HepG2 (cell line): ENCODE results near the gene SAXO1. TPM values are rescaled to one million over a fixed set of nuclear protein-coding genes. Genes with fewer than 3 reads are reported as not detected.

Experiments
- BRF2 ChIP-seq: sonication (generic); formaldehyde crosslinking; IDR thresholded peaks from 2 replicates; pipeline ENCODE4 v1.8.1; 2022; ENCODE audit warnings: mild to moderate bottlenecking, missing genetic modification reagents
- CCDC6 ChIP-seq: sonication (generic); formaldehyde crosslinking; IDR thresholded peaks from 2 replicates; pipeline ENCODE4 v1.8.1; 2022; ENCODE audit warnings: mild to moderate bottlenecking, missing genetic modification reagents, moderate library complexity
- FOXA1 ChIP-seq, 2 experiments: fragments of 450-650 bp in 1 of 2; sonication (generic) in 1 of 2; formaldehyde crosslinking in 1 of 2; IDR thresholded peaks; 2 replicates each; pipeline versions ENCODE4 v1.4.0 to v1.6.1; 2016 to 2020; ENCODE audit warnings: missing genetic modification reagents in 1 of 2
- FOXO1 ChIP-seq: sonication (generic); formaldehyde crosslinking; IDR thresholded peaks from 2 replicates; pipeline ENCODE4 v1.4.0; 2020; ENCODE audit warnings: missing genetic modification reagents
- HNF1A ChIP-seq, 2 experiments: sonication (generic) in 1 of 2; formaldehyde crosslinking in 1 of 2; IDR thresholded peaks; 2 replicates each; pipeline versions ENCODE4 v1.4.0 to v1.6.1; 2016 to 2020; ENCODE audit warnings: borderline replicate concordance in 1 of 2, low read depth in 1 of 2, mild to moderate bottlenecking in 1 of 2, missing genetic modification reagents in 1 of 2
- IRF9 ChIP-seq: sonication (generic); formaldehyde crosslinking; IDR thresholded peaks from 2 replicates; pipeline ENCODE4 v1.8.0; 2022; ENCODE audit warnings: missing genetic modification reagents, mild to moderate bottlenecking, borderline replicate concordance
- KLF16 ChIP-seq, 2 experiments: sonication (generic) in 1 of 2; formaldehyde crosslinking in 1 of 2; IDR thresholded peaks; 2 replicates each; pipeline versions ENCODE4 v1.6.1 to v1.8.0; 2016 to 2023; ENCODE audit warnings: missing genetic modification reagents in 2 of 2, missing compliant biosample characterization in 1 of 2
- KLF6 ChIP-seq: IDR thresholded peaks from 2 replicates; pipeline ENCODE4 v1.8.0; 2016; ENCODE audit warnings: missing biosample characterization, missing genetic modification reagents
- RXRA ChIP-seq: sonication (generic); formaldehyde crosslinking; IDR thresholded peaks from 2 replicates; pipeline ENCODE4 v1.5.1; 2020; ENCODE audit warnings: missing genetic modification reagents
- RXRB ChIP-seq: IDR thresholded peaks from 2 replicates; pipeline ENCODE4 v1.6.1; 2016; ENCODE audit warnings: borderline replicate concordance, missing genetic modification reagents, missing compliant biosample characterization
- TOE1 ChIP-seq: sonication (generic); formaldehyde crosslinking; IDR thresholded peaks from 2 replicates; pipeline ENCODE4 v1.4.0; 2020; ENCODE audit warnings: mild to moderate bottlenecking, missing genetic modification reagents
- TP53 ChIP-seq: sonication (generic); formaldehyde crosslinking; conservative IDR thresholded peaks from 2 replicates; pipeline ENCODE4 v1.4.0; 2020; ENCODE audit warnings: missing genetic modification reagents
- TRIM24 ChIP-seq: sonication (generic); formaldehyde crosslinking; IDR thresholded peaks from 2 replicates; pipeline ENCODE4 v1.8.0; 2022; ENCODE audit warnings: mild to moderate bottlenecking, missing genetic modification reagents
- ZMAT3 ChIP-seq: sonication (generic); formaldehyde crosslinking; conservative IDR thresholded peaks from 2 replicates; pipeline ENCODE4 v1.7.0; 2021; ENCODE audit warnings: missing genetic modification reagents
- ZNF12 ChIP-seq: sonication (generic); formaldehyde crosslinking; IDR thresholded peaks from 2 replicates; pipeline ENCODE4 v1.5.0; 2020; ENCODE audit warnings: missing genetic modification reagents
- ZNF136 ChIP-seq: sonication (generic); formaldehyde crosslinking; IDR thresholded peaks from 2 replicates; pipeline ENCODE4 v1.8.1; 2022; ENCODE audit warnings: low read depth, mild to moderate bottlenecking, moderate library complexity, missing genetic modification reagents
- ZNF337 ChIP-seq: sonication (generic); formaldehyde crosslinking; IDR thresholded peaks from 2 replicates; pipeline ENCODE4 v1.5.1; 2020; ENCODE audit warnings: missing genetic modification reagents, low read depth, mild to moderate bottlenecking, borderline replicate concordance
- ZNF430 ChIP-seq: sonication (generic); formaldehyde crosslinking; IDR thresholded peaks from 2 replicates; pipeline ENCODE4 v1.9.0; 2021; ENCODE audit warnings: mild to moderate bottlenecking, missing genetic modification reagents
- ZNF44 ChIP-seq: sonication (generic); formaldehyde crosslinking; IDR thresholded peaks from 2 replicates; pipeline ENCODE4 v1.5.1; 2020; ENCODE audit warnings: mild to moderate bottlenecking, missing genetic modification reagents
- ZNF589 ChIP-seq: sonication (generic); formaldehyde crosslinking; conservative IDR thresholded peaks from 2 replicates; pipeline ENCODE4 v1.8.0; 2022; ENCODE audit warnings: mild to moderate bottlenecking, moderate library complexity, missing genetic modification reagents
- polyA plus RNA-seq, 8 experiments: library from polyadenylated mRNA; depleted of rRNA in 3 of 8; stranded (reverse) in 7 of 8; unstranded in 1 of 8; fragments of >200 nt; fragmentation: Illumina TruSeq in 4 of 8; extraction: Trizol in 4 of 8; gene quantifications; 2 replicates each; pipeline versions ENCODE4 v1.2.1 to v1.2.3, GENCODE V29; 2011 to 2016; ENCODE audit warnings: low read depth in 4 of 8, missing spikeins in 1 of 8, mixed read lengths in 1 of 8; ENCODE audit not compliant: insufficient read depth in 1 of 8
- total RNA-seq, 5 experiments: library from RNA; depleted of rRNA; stranded (reverse); fragments of >200 nt; fragmentation: Illumina TruSeq; extraction: Trizol; gene quantifications; 2 replicates each; pipeline ENCODE4 v1.2.3, GENCODE V29; 2016; ENCODE audit warnings: low read depth in 1 of 5

The SAXO1 gene
- total and polyA plus RNA-seq, 2 of the 13 experiments (the other 11 are each of a cell fraction or from before 2014, with no cell fraction given) = not detected

- TF ChIP-seq HNF1A (IDR thresholded peaks at IDR 0.05; ENCODE audit: low read depth) = no peak
- peak; percentile 85; the same call in 1 of the 2 replicates for TF ChIP-seq HNF1A (CRISPR knock-in tag; IDR thresholded peaks at IDR 0.05; ENCODE audit: borderline replicate concordance)
- peak; percentile 74; the same call in 1 of the 2 replicates for TF ChIP-seq ZNF136 (CRISPR knock-in tag)
- peak; percentile 72; the same call in 1 of the 2 replicates for TF ChIP-seq RXRA (CRISPR knock-in tag)
- peak; percentile 79; the same call in 1 of the 2 replicates for TF ChIP-seq BRF2 (CRISPR knock-in tag)
- TF ChIP-seq TP53 (CRISPR knock-in tag) = no peak
- TF ChIP-seq ZNF44 (CRISPR knock-in tag) = peak; percentile 41; the same call in 1 of the 2 replicates
- peak; percentile 87; the same call in 1 of the 2 replicates for TF ChIP-seq KLF6 (CRISPR knock-in tag)
- no peak for TF ChIP-seq TRIM24
- TF ChIP-seq CCDC6 (CRISPR knock-in tag) = peak; percentile 87; the same call in 1 of the 2 replicates
- TF ChIP-seq ZMAT3 = peak; percentile 71
- peak; percentile 81 for TF ChIP-seq ZNF589 (CRISPR knock-in tag)
- TF ChIP-seq KLF16 (CRISPR knock-in tag; IDR thresholded peaks at IDR 0.05) = peak in 1 of 2 experiments; percentile 61; a peak in 2 of 4 replicates
- TF ChIP-seq FOXO1 (CRISPR knock-in tag) = no peak
- no peak for TF ChIP-seq FOXA1 (IDR thresholded peaks at IDR 0.05)
- TF ChIP-seq FOXA1 (CRISPR knock-in tag; IDR thresholded peaks at IDR 0.05) = peak; percentile 34; the same call in 1 of the 2 replicates
- 0 out of 2 replicates have a peak, but pooled peaks have one; percentile 38 for TF ChIP-seq ZNF12
- TF ChIP-seq ZNF430 (CRISPR knock-in tag) = peak; percentile 95
- peak; percentile 72 for TF ChIP-seq RXRB
- TF ChIP-seq ZNF337 (CRISPR knock-in tag) = peak; percentile 76; the same call in 1 of the 2 replicates
- TF ChIP-seq TOE1 (CRISPR knock-in tag) = 0 out of 2 replicates have a peak, but pooled peaks have one; percentile 86
- peak; percentile 80 for TF ChIP-seq IRF9 (CRISPR knock-in tag)
Observed at GRCh38 chr9:19048966-19049916, 16.2 kb upstream of the SAXO1 start, which contains the start of gene RRAGA (continued).
